CD14-positive monocyte (primary cell): ENCODE measurements around the gene MAOA. TPM values are rescaled to one million over a fixed set of nuclear protein-coding genes. Genes with fewer than 3 reads are reported as not detected.

ENCODE experiments used
- DNase-seq, 3 donors: peaks; one replicate each; pipeline ENCODE4 v3.0.0-alpha.2; 2011 to 2022
- H2AFZ ChIP-seq: 2 replicates; pipeline ENCODE4 v1.6.0; 2012; ENCODE audit warnings: mild to moderate bottlenecking, low read depth, low read length, inconsistent platforms; ENCODE audit not compliant: insufficient read depth, poor library complexity, severe bottlenecking
- H3K27ac ChIP-seq, 2 donors: 1 replicate in 1 of 2; 2 replicates in 1 of 2; pipeline ENCODE4 v1.5.1; 2012 to 2013; ENCODE audit warnings: low read length in 2 of 2, control low read depth in 1 of 2, inconsistent platforms in 1 of 2, low read depth in 1 of 2, mild to moderate bottlenecking in 1 of 2
- H3K27me3 ChIP-seq, 2 donors: one replicate each; pipeline versions ENCODE4 v1.6.0 to v1.6.1; 2011 to 2013; ENCODE audit warnings: low read length in 2 of 2; ENCODE audit not compliant: control insufficient read depth in 2 of 2, insufficient read depth in 2 of 2
- H3K36me3 ChIP-seq, 2 donors: replicated peaks in 1 of 2; 1 replicate in 1 of 2; 2 replicates in 1 of 2; pipeline versions ENCODE4 v1.5.1 to v1.6.1; 2012 to 2013; ENCODE audit warnings: low read length in 2 of 2, control low read depth in 1 of 2, inconsistent platforms in 1 of 2, mild to moderate bottlenecking in 1 of 2; ENCODE audit not compliant: insufficient read depth in 2 of 2, control insufficient read depth in 1 of 2
- H3K4me1 ChIP-seq, 2 donors: 1 replicate in 1 of 2; 2 replicates in 1 of 2; pipeline versions ENCODE4 v1.5.1 to v1.6.1; 2012 to 2013; ENCODE audit warnings: low read length in 2 of 2, control low read depth in 1 of 2, inconsistent platforms in 1 of 2, mild to moderate bottlenecking in 1 of 2, moderate library complexity in 1 of 2; ENCODE audit not compliant: insufficient read depth in 2 of 2, control insufficient read depth in 1 of 2
- H3K4me2 ChIP-seq: replicated peaks from 2 replicates; pipeline ENCODE3; 2012; ENCODE audit warnings: low read length, moderate library complexity, mild to moderate bottlenecking; ENCODE audit not compliant: poor library complexity, severe bottlenecking; ENCODE audit errors: extremely low read depth
- H3K4me3 ChIP-seq, 3 experiments: fragments of 200-600 bp in 1 of 3; sonication (generic) in 1 of 3; replicated peaks in 1 of 3; 1 replicate in 2 of 3; 2 replicates in 1 of 3; pipeline ENCODE4 v1.5.1; 2011 to 2013; ENCODE audit warnings: low read length in 3 of 3, mild to moderate bottlenecking in 3 of 3, control low read depth in 2 of 3, low read depth in 2 of 3, inconsistent platforms in 1 of 3, moderate library complexity in 1 of 3
- H3K79me2 ChIP-seq: 2 replicates; pipeline ENCODE4 v1.6.0; 2012; ENCODE audit warnings: mild to moderate bottlenecking, control low read depth, inconsistent platforms, low read length, moderate library complexity; ENCODE audit not compliant: insufficient read depth
- H3K9ac ChIP-seq: 2 replicates; pipeline ENCODE4 v1.6.0; 2017; ENCODE audit warnings: low read length, mild to moderate bottlenecking; ENCODE audit not compliant: insufficient read depth, poor library complexity, severe bottlenecking
- H3K9me3 ChIP-seq, 2 donors: replicated peaks in 1 of 2; 1 replicate in 1 of 2; 2 replicates in 1 of 2; pipeline versions ENCODE4 v1.5.1 to v1.6.1; 2012 to 2013; ENCODE audit warnings: low read length in 2 of 2, control low read depth in 1 of 2; ENCODE audit not compliant: control insufficient read depth in 1 of 2, insufficient read depth in 1 of 2
- H4K20me1 ChIP-seq: 2 replicates; pipeline ENCODE4 v1.6.0; 2012; ENCODE audit warnings: mild to moderate bottlenecking, low read length, control low read depth, moderate library complexity; ENCODE audit not compliant: insufficient read depth
- H3K27ac Mint-ChIP-seq, 7 donors: one replicate each; pipeline ENCODE4 v1.8.0; 2020; ENCODE audit warnings: mild to moderate bottlenecking in 7 of 7, mixed read lengths in 7 of 7, moderate library complexity in 6 of 7, inconsistent platforms in 2 of 7
- H3K27me3 Mint-ChIP-seq, 3 donors: one replicate each; pipeline ENCODE4 v1.8.0; 2021 to 2022; ENCODE audit warnings: low read depth in 3 of 3, mild to moderate bottlenecking in 3 of 3, mixed read lengths in 3 of 3, moderate library complexity in 3 of 3, inconsistent platforms in 1 of 3
- H3K36me3 Mint-ChIP-seq, 2 donors: one replicate each; pipeline ENCODE4 v1.8.0; 2020; ENCODE audit warnings: mixed read lengths in 2 of 2, inconsistent platforms in 1 of 2, mild to moderate bottlenecking in 1 of 2
- H3K4me1 Mint-ChIP-seq: one replicate; pipeline ENCODE4 v1.8.0; 2020; ENCODE audit warnings: mild to moderate bottlenecking, mixed read lengths
- H3K4me3 Mint-ChIP-seq, 2 donors: one replicate each; pipeline ENCODE4 v1.8.0; 2020; ENCODE audit warnings: mild to moderate bottlenecking in 2 of 2, mixed read lengths in 2 of 2, moderate library complexity in 1 of 2
- H3K9me3 Mint-ChIP-seq, 7 donors: one replicate each; pipeline ENCODE4 v1.8.0; 2020 to 2022; ENCODE audit warnings: mixed read lengths in 7 of 7, mild to moderate bottlenecking in 6 of 7, moderate library complexity in 6 of 7, inconsistent platforms in 2 of 7
- WGBS: methylation state at CpG from one replicate; pipeline ENCODE4 v1.1.5; 2013; ENCODE audit warnings: missing lambda C conversion rate; ENCODE audit not compliant: insufficient coverage; 5-methylcytosine and 5-hydroxymethylcytosine counted together
- intact Hi-C, 2 donors: fragments of 100-400 bp; cut with micrococcal nuclease; formaldehyde crosslinking; loops; one replicate each; pipeline versions ENCODE4 v1.15.0 to v1.15.1; 2023
- polyA plus RNA-seq, 3 donors: library from polyadenylated mRNA; depleted of rRNA in 1 of 3; unstranded in 2 of 3; stranded (reverse) in 1 of 3; fragments of 300-500 nt in 2 of 3; fragments of >200 nt in 1 of 3; fragmentation: Illumina TruSeq in 2 of 3; gene quantifications; 1 replicate in 2 of 3; 2 replicates in 1 of 3; pipeline ENCODE4 v1.2.3, GENCODE V29; 2012 to 2021
- TF ChIP-seq, protein P1 (sequence below): fragments of 200-600 bp; IDR thresholded peaks from one replicate; pipeline ENCODE4 v1.8.0; 2022; ENCODE audit warnings: antibody characterized with exemption, mild to moderate bottlenecking

The MAOA gene
- polyA plus RNA-seq, 3 donors: 0.11 to 0.56 (median 0.15) TPM

DNA sequence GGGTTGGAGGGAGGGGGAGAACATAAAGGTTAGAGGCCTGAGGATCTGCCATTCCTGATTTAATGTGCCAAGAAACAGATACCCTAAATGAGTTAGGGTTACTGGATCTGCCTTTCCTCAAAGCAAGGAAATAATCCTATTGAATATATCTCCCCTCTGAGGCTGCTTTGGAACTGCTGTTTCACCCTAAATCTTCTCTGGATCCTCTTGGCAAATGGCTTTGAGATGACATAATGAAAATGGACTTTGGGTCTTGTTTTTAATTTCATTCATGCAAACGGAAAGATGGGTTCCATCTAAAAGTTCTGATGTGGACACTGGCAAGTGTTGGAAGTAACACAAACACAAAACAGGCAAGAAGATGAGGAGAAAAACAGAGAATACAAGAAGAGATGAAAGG lies 23.0 kb upstream of the MAOA start:
- no CpG with 5 or more reads among the region's 1 CpG for WGBS
- no peaks in the 10 kb centered on the region for H3K36me3 Mint-ChIP-seq
- Histone ChIP-seq H3K9me3 (no peaks in the 10 kb centered on the region), H3K4me1 (no peaks in the 10 kb centered on the region), H3K4me2 (no peak overlapping the region), H2AFZ (no peak overlapping the region), H3K27me3 (no peaks in the 10 kb centered on the region), H3K79me2 (no peaks in the 10 kb centered on the region), H3K27ac (no peak overlapping the region), H4K20me1 (no peaks in the 10 kb centered on the region), H3K36me3 (no peaks in the 10 kb centered on the region), H3K9ac (no peak overlapping the region), H3K4me3 (no peak overlapping the region)
- DNase-seq: no peak
- H3K4me1 Mint-ChIP-seq: no peaks in the 10 kb centered on the region
- H3K4me3 Mint-ChIP-seq: no peak overlapping the region
- peaks cover 0 to 11% (median 0%) of the 10 kb centered on the region in 3 donors for H3K27me3 Mint-ChIP-seq
- TF ChIP-seq, protein P1, sequence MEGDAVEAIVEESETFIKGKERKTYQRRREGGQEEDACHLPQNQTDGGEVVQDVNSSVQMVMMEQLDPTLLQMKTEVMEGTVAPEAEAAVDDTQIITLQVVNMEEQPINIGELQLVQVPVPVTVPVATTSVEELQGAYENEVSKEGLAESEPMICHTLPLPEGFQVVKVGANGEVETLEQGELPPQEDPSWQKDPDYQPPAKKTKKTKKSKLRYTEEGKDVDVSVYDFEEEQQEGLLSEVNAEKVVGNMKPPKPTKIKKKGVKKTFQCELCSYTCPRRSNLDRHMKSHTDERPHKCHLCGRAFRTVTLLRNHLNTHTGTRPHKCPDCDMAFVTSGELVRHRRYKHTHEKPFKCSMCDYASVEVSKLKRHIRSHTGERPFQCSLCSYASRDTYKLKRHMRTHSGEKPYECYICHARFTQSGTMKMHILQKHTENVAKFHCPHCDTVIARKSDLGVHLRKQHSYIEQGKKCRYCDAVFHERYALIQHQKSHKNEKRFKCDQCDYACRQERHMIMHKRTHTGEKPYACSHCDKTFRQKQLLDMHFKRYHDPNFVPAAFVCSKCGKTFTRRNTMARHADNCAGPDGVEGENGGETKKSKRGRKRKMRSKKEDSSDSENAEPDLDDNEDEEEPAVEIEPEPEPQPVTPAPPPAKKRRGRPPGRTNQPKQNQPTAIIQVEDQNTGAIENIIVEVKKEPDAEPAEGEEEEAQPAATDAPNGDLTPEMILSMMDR: no peak
- no peak overlapping the region for H3K27ac Mint-ChIP-seq
- peaks cover 0 to 3% (median 0%) of the 10 kb centered on the region in 7 donors for H3K9me3 Mint-ChIP-seq
- intact Hi-C loops: no loop called here

DNA sequence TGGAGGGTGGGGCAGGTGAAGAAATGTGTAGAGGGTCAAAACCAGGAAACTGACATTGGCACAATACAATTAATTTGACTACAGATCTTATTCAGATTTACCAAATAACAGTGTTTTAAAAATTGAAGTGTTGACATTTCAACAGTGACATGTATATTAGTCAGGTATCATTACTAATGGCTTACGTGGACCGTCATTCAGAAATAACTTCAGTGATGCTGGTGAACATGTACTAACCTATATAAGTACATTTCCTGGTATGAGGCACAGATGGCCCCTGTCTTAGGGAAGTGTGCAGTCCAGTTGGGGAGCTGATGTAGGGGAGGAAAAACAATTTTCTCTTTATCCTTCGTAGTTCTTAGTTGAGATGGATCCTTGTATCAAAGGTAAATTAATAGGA lies 22.3 kb upstream of the MAOA start:
- Histone ChIP-seq H3K9ac (no peak overlapping the region), H3K79me2 (no peaks in the 10 kb centered on the region), H3K4me1 (no peaks in the 10 kb centered on the region), H3K27ac (no peak overlapping the region), H4K20me1 (no peaks in the 10 kb centered on the region), H2AFZ (no peak overlapping the region), H3K9me3 (no peaks in the 10 kb centered on the region), H3K36me3 (no peaks in the 10 kb centered on the region), H3K27me3 (no peaks in the 10 kb centered on the region), H3K4me3 (no peak overlapping the region), H3K4me2 (no peak overlapping the region)
- TF ChIP-seq, protein P1: no peak
- H3K27me3 Mint-ChIP-seq: peaks cover 0 to 11% (median 0%) of the 10 kb centered on the region in 3 donors
- no peak for DNase-seq
- H3K36me3 Mint-ChIP-seq: no peaks in the 10 kb centered on the region
- no peak overlapping the region for H3K27ac Mint-ChIP-seq
- intact Hi-C loops: no loop called here
- H3K4me3 Mint-ChIP-seq: no peak overlapping the region
- H3K4me1 Mint-ChIP-seq: no peaks in the 10 kb centered on the region
- no CpG with 5 or more reads among the region's 3 CpGs for WGBS
- peaks cover 0 to 3% (median 0%) of the 10 kb centered on the region in 7 donors for H3K9me3 Mint-ChIP-seq
